Body of pancreas (tissue), 4 donors: ENCODE results near the gene GPRIN2.

Source experiments
- POLR2A ChIP-seq, 3 donors: fragments of 450-650 bp; IDR thresholded peaks; one replicate each; pipeline ENCODE4 v1.6.1; 2016; ENCODE audit warnings: antibody characterized with exemption in 3 of 3, mild to moderate bottlenecking in 2 of 3
- TF ChIP-seq, protein P1 (sequence below), 7 experiments: fragments of 450-650 bp in 4 of 7; fragments of 200-600 bp in 3 of 7; sonication (generic) in 3 of 7; IDR thresholded peaks; one replicate each; pipeline ENCODE4 v1.5.1; 2016 to 2019; ENCODE audit warnings: antibody characterized with exemption in 7 of 7

DNA sequence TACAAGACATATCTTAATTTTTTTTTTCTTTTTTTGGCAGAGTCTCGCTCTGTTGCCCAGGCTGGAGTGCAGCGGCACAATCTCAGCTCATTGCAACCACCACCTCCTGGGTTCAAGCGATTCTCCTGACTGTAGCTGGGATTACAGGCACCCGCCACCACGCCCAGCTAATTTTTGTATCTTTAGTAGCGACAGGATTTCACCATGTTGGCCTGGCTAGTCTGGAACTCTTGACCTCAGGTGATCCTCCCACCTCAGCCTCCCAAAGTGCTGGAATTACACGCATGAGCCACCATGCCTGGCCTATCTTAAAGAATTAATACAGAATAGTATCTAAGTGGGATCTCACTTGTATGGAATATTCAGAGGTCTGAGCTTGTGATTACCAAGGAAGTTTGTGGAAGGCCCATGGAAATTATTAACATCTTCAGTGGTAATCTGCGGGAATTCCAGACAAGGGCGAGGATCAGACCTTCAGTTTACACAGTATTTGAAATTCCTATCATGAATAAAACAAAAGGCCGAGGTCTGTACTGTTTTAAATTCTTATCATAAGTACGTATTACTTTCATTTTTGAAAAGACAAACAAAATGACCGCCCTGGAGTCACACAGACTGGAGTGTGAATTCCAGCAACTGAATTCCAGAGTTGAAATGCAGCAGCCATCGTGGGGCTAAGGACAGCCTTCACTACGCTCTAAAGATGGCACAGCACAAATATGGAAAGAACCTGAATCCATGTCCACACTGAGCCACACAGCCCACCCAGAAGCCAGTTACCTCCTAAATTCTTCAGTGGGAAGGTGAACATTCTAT lies 16.7 kb downstream of the GPRIN2 start:
- TF ChIP-seq, protein P1, sequence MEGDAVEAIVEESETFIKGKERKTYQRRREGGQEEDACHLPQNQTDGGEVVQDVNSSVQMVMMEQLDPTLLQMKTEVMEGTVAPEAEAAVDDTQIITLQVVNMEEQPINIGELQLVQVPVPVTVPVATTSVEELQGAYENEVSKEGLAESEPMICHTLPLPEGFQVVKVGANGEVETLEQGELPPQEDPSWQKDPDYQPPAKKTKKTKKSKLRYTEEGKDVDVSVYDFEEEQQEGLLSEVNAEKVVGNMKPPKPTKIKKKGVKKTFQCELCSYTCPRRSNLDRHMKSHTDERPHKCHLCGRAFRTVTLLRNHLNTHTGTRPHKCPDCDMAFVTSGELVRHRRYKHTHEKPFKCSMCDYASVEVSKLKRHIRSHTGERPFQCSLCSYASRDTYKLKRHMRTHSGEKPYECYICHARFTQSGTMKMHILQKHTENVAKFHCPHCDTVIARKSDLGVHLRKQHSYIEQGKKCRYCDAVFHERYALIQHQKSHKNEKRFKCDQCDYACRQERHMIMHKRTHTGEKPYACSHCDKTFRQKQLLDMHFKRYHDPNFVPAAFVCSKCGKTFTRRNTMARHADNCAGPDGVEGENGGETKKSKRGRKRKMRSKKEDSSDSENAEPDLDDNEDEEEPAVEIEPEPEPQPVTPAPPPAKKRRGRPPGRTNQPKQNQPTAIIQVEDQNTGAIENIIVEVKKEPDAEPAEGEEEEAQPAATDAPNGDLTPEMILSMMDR (IDR thresholded peaks at IDR 0.05), result no peak
- peak in 1 of 3 donors; percentile 35 for TF ChIP-seq POLR2A (IDR thresholded peaks at IDR 0.05)
